ENCODE measurements around the gene ITPR3.

- TF ChIP-seq SUZ12 (IDR thresholded peaks at IDR 0.05) (no peak), FOXK2 (IDR thresholded peaks at IDR 0.05) (no peak), NFRKB (IDR thresholded peaks at IDR 0.05) (no peak), ZNF384 (IDR thresholded peaks at IDR 0.05) (no peak), BHLHE40 (IDR thresholded peaks at IDR 0.05; ENCODE audit: borderline replicate concordance) (no peak)
Measured at GRCh38 chr6:33688451-33689147, 67.5 kb downstream of the ITPR3 start.

Measured in HEK293T (cell line).